HL-60 (cell line): ENCODE data around the gene PSPN.

Source experiments
- CTCF ChIP-seq: IDR thresholded peaks from one replicate; pipeline ENCODE4 v1.5.1; 2011; ENCODE audit warnings: low read length, control low read depth, inconsistent platforms; ENCODE audit not compliant: insufficient read depth
- GABPA ChIP-seq: IDR thresholded peaks from 2 replicates; pipeline ENCODE4 v1.6.1; 2012; ENCODE audit warnings: low read depth
- TF ChIP-seq, protein P1 (sequence below): IDR thresholded peaks from 2 replicates; pipeline ENCODE4 v1.6.1; 2012; ENCODE audit warnings: low read depth; ENCODE audit not compliant: insufficient replicate concordance

DNA sequence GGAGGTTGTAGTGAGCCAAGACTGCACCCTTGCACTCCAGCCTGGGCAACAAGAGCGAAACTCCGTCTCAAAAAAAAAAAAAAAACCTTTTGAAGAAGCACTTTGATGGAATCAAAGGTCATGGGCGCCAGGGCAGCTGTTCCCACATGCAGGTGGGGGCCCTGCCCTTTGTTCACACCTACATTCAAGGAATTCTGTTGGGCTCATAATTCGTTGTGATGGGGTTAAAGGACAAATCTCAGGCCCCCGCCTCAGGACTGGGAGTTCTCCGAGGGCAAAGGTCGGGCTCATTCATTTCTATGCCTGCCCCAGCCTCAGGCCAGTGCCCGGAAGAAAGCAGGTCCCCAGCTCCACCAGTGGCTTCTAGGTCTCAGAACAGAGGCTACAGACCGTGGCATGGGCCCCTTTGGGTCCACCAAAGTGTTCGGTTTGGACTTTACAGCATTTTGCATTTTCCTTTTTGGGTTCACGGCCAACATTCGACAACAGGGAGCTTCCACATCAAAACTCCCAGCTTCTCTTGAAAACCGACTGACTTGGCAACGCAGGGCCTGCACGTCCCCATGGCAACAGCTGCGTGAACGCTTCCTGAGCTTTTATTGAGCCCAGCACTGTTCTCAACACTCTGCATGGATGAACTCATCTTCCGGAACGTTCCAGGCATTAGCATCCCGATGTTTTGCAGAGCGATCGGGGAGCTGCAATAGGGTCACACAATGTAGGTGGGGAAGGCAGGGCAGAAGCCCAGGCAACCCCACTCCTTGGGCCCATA, 27.3 kb upstream of the PSPN start:
- TF ChIP-seq CTCF: no peak
- TF ChIP-seq, protein P1, sequence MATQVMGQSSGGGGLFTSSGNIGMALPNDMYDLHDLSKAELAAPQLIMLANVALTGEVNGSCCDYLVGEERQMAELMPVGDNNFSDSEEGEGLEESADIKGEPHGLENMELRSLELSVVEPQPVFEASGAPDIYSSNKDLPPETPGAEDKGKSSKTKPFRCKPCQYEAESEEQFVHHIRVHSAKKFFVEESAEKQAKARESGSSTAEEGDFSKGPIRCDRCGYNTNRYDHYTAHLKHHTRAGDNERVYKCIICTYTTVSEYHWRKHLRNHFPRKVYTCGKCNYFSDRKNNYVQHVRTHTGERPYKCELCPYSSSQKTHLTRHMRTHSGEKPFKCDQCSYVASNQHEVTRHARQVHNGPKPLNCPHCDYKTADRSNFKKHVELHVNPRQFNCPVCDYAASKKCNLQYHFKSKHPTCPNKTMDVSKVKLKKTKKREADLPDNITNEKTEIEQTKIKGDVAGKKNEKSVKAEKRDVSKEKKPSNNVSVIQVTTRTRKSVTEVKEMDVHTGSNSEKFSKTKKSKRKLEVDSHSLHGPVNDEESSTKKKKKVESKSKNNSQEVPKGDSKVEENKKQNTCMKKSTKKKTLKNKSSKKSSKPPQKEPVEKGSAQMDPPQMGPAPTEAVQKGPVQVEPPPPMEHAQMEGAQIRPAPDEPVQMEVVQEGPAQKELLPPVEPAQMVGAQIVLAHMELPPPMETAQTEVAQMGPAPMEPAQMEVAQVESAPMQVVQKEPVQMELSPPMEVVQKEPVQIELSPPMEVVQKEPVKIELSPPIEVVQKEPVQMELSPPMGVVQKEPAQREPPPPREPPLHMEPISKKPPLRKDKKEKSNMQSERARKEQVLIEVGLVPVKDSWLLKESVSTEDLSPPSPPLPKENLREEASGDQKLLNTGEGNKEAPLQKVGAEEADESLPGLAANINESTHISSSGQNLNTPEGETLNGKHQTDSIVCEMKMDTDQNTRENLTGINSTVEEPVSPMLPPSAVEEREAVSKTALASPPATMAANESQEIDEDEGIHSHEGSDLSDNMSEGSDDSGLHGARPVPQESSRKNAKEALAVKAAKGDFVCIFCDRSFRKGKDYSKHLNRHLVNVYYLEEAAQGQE: no peak
- TF ChIP-seq GABPA: no peak
